ENCODE measurements around the gene DIP2C. TPM values are rescaled to one million over a fixed set of nuclear protein-coding genes. Genes with fewer than 3 reads are reported as not detected.

DIP2C gene
- total RNA-seq, 1 donor = 0.27 TPM

DNA sequence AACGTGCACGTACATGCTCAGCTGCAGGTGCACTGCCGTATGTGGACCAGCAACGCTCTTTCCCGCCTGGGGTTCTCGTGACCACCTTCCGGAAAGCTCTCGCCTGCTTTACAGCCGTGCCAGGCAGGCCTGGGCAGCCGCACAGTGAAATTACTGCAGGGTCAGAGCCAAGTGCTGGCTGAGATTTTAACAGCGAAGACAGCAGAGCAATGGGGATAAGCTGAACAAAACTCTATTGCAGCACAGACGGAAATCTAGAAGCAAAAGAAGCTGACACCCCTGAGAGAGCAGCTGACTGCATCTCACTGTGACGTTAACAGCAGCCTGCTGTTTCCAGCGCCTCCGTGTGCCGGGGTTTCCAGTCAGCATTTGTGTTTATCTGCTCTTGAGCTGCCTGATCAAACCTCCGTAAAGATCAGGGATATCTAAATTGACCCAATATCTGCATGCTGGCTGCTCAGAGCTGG lies 179.0 kb downstream of the DIP2C start:
- DNase-seq (ENCODE audit: low read depth in 2 of 3, low spot score in 2 of 3) = no peak

DNA sequence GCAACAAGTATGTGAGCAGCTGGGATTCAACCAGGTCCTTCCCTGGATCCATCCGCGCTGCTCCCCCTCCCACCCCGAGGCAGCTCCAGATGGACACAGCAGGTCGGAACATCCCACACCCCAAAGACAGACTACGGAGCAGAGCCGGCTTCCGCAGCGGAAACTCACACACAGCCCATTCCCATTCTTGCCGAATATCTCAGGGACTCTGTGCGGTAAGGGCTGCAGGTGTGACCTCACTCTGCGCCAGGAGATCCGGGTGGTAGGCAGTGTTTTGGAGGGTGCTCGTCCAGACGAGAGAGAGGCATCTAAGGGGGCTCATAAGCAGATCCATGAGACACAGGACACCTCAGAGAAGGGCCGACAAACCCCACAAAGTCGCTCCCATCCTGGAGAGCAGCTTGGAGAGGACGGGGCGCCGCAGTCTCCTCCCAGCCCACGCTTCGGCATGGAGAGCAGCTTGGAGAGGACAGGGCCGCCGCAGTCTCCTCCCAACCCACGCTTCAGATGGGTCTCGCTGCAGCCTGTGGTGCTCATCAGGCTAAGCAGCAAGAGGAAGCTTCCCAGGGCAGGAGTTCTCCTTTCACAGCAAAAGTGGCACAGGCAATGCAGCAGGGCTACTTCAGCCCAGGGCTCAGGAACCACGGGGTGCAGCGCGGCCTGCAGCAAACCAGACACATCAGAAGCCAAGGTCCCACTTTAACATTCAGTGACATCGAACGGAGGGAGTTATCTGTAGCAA lies 179.9 kb downstream of the DIP2C start:
- DNase-seq (ENCODE audit: low read depth in 2 of 3, low spot score in 2 of 3) = no peak

DNA sequence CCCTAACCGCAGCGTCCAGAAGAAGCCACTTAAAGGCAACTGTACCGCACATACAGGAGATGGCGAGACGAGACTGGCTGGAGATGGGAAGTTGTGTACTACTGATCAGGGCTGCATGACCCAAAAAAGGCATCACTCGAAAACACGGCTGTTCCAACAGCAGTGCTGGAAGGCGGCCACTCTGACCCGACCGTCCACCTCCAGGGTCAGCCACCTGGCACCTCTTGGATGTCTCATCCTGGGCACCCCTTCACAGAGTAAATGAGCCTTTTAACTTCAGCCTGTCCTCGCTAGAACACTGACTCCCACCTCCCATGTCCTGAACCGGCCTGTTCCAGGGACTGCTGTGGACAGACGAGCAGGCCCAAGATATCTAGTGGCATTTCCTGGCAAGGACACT lies 180.7 kb downstream of the DIP2C start:
- DNase-seq (ENCODE audit: low read depth in 2 of 3, low spot score in 2 of 3) = no peak

DNA sequence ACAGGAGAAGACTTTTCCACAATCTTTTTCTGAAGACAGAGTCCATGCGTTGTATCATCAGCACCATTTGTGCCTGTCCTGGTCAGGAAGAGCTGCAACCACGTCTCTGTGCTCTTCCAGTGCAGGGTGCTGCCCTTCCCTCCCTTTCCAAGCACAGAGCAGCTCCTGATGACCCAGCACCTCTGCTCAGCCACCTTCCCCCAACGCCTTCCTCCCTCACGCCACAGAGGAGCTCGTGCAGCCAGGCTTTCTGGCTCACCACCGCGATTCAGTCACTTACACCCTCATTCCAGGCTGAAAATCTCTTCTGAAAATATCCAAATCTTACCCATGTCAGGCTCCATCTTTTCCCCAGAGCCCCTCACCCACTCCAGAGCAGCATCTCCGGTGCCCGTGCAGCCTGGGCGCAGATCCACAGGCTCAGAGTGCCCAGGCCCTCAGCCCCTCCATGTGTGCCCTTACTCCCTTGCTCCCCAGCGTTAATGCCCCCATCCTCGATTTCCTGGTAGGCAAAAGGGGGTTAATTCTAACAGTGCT lies 181.5 kb downstream of the DIP2C start:
- DNase-seq (ENCODE audit: low read depth in 2 of 3, low spot score in 2 of 3) = no peak

DNA sequence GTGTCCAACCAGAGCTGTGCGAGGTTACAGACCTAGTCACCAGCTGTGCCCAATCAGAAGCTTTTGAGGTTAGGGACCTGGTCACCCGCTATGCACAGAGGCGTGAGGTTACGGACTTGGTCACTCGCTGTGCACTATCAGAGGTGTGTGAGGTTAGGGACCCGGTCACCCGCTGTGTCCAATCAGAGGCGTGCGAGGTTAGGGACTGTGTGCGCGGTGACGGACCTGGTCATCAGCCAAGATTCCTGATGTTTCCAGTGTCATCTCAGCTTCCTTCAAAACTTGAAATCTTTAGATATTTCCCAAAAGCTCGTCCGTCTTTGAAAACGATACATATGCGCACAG lies 182.1 kb downstream of the DIP2C start:
- DNase-seq (ENCODE audit: low read depth in 2 of 3, low spot score in 2 of 3) = no peak

DNA sequence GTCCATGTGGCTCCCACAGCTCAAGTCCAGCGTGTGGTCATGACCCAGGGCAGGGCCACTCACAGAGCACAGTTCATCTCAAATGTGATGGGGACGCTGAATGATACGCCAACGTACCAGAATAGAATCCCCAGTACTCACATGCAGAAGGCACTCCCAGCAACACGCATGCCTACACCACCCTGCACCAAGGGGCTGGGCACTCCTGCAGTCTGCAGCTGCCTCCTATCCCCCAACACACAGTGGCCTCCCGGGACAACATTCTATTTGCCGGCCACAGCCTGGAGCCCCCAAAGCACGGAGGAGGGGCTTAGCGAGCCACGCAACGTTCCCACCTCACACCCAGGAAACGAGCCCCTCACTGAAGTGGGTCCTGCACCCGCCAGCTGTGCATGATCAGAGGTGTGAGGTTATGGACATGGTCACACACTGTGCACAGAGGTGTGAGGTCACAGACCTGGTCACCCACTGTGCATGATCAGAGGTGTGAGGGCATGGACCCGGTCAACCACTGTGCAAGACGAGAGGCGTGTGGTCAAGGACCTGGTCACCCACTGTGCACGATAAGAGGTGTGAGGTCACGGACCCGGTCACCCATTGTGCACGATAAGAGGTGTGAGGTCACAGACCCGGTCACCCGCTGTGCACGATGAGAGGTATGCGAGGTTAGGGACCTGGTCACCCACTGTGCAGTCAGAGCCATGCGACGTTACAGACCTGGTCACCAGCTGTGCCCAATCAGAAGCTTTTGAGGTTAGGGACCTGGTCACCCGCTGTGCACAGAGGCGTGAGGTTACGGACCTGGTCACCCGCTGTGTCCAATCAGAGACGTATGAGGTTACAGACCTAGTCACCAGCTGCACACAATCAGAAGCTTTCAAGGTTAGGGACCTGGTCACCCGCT lies 182.8 kb downstream of the DIP2C start:
- DNase-seq (ENCODE audit: low read depth in 2 of 3, low spot score in 2 of 3) = no peak

DNA sequence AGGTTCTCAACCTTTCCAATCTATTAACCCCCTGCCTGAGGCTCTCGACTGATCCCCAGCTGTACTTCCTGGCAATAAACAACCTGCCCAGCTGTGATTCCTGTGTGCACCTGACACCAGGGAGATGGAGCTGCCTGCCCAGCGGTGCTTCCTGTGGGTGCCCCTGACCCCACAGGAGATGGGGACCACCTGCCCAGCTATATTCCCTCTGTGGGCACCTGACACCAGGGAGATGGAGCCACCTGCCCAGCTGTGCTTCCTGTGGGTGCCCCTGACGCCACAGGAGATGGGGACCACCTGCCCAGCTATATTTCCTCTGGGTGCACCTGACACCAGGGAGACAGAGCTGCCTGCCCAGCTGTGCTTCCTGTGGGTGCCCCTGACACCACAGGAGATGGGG lies 184.0 kb downstream of the DIP2C start:
- no peak for DNase-seq (ENCODE audit: low read depth in 2 of 3, low spot score in 2 of 3)

DNA sequence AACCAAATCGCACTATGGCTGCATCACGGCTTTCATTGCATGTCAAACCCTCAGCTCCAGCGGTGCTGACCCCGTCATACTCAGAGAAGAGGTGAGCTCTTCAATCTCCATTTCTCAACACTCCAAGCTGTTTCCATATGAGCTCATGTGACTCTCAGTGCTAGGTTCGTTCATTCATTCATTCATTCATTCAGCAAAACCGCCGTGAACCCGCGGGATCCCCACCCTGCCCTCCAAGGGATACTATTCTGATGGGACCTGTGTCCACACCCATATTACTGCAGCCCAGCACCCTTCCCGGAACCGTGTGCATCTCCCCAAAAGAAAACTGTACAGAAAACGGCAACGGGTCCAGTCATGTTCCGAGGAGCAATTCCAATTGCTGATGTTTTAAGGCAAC lies 184.7 kb downstream of the DIP2C start:
- DNase-seq (ENCODE audit: low read depth in 2 of 3, low spot score in 2 of 3) = no peak

DNA sequence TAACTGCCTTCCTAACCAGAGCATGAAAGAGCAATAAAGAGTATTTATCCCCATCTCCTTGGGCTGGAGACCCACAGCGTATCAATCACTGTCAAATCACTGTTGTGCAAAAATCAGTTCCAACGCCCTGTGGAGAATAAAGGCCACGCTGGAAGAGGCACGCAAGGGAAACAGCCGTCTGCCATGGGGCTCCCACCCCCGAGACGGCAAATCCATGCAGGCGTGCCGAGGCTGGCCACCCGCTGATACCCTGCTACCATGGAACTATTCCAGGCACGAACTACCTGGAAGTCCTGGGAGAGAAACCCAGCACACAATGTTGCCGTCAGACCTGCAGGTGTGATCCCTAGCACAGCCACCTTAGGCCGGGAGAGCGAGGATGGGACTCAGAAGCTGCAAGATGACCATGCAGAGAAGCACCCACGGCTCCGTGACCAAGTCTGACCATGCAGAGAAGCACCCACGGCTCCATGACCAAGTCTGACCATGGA lies 185.3 kb downstream of the DIP2C start:
- no peak for DNase-seq (ENCODE audit: low read depth in 2 of 3, low spot score in 2 of 3)

DNA sequence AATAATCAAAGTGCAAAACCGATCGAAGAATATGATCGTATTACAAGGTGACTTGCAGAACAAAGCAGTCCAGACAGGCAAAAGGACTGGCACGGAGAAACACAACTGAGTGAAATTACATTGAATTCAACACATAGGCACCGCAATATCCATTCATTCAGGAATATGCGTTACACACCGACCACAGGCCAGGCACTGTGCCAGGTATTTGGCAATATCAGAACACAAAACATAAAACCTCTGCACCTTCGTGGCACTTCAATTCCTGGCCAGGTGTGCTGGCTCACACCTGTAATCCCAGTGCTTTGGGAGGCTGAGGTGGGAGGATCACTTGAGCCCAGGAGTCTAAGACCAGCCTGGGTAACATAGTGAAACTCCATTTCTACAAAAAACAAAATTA lies 187.9 kb downstream of the DIP2C start:
- DNase-seq (ENCODE audit: low read depth in 2 of 3, low spot score in 2 of 3) = no peak

DNA sequence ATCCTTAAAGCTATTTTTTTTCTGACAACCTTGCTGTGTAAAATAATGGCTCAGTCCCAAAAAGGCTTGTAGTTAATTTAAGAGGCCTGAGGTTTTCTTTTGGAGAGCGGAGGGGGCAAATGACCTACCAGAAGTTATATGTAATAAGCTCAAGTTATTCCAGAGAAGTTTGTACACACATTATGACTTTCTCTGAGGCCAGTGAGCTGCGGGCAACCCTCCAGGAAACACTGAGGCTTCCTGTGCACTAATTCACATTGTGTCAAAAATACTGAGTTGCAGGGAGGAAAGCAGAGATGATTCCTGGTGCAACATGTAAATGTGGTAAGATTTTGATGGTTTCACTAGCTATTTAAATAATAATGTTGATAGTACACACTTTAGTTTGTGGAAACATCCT lies 188.6 kb downstream of the DIP2C start:
- DNase-seq (ENCODE audit: low read depth in 2 of 3, low spot score in 2 of 3) = peak in 2 of 3 donors; percentile 24 to 73

DNA sequence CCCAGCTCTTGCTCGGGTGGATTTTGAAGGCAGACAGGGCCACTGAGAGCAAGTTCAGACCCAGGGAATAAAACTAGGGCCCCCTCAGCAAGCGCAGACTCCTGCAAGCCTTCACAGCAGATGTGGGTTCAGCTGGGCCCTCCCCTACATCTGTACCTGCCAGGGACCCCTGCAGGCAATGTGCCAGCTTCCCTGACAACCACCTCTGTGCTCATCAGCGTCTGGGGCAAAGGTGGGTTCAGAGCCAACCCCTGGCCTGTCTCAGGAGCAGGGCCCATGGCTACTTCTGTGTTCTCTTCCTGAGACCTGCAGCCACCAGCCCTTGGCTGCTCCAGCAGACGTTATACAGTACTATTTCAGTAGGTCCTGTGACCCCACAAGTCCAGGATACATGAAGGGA lies 189.5 kb downstream of the DIP2C start:
- DNase-seq (ENCODE audit: low read depth in 2 of 3, low spot score in 2 of 3) = no peak

DNA sequence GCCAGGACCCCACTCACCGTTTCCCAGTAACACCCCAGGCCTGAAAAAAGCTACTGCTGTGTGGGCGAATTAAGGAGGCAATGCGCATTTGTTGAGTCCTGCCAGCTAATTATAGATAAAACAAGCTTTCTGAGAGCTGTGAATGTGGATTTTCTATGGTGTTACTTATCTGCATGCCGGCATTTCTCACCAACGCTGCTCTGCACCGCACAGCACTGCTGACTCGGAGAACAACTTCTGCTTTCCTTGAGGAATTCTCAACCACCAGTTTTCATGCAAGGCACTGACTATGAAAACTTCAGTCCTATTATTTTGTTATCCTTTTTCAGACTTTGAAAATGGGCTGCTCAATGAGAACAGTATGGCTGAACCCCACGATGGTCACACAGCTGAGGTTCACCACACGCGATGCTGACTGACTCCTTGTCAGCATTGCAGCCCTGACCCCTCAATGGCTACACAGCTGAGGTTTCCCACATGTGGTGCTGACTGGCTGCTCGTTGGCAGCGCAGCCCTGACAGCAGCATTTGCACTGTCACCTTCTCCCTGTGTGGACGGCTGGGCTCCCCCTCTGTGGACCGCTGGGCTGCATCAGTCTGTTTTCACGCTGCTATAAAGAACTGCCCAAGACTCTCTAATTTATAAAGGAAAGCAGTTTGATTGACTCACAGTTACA lies 190.6 kb downstream of the DIP2C start:
- peak in 1 of 3 donors; percentile 11 for DNase-seq (ENCODE audit: low read depth in 2 of 3, low spot score in 2 of 3)

DNA sequence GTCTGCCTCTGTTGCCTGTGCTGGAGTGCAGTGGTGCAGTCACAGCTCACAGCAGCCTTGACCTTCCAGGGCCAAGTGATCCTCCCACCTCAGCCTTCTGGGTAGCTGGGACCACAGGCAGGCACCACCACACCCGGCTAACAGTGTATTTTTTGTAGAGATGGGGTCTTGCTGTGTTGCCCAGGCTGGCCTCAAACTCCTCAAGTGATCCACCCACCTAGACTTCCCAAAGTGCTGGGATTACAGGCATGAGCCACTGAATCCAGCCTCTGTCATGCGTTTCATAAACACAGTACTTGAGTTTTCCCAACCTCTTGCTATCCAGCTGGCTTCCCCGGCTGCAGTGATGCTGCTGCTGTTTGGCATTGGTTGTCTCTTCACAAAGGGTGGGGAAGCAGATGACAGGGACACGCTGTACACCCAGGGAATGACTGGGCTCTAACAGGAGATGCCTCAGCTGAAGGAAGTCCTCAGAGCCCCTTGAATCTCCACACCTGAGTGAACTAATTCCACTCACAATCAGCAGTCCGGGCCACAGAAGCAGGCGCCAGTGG lies 191.5 kb downstream of the DIP2C start:
- no peak for DNase-seq (ENCODE audit: low read depth in 2 of 3, low spot score in 2 of 3)

DNA sequence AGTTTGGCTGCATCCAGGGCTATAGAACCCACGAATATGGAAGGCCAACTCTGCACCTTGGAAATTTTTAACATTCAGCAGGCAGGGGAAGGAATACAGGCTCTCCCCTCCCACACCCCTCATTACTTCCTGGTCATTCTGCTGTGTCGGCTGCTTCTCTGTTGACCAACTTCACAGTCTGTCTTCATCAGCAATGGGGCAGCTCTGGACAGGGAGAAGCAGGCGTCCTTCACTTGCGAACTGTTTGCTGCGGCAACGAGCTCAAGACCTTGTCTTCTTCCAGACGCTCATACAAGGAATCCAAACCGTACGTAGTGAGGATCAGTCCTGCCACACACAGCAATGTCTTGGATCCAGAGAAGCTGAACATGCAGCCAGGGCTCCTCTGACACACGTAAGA lies 192.2 kb downstream of the DIP2C start:
- no peak for DNase-seq (ENCODE audit: low read depth in 2 of 3, low spot score in 2 of 3)

DNA sequence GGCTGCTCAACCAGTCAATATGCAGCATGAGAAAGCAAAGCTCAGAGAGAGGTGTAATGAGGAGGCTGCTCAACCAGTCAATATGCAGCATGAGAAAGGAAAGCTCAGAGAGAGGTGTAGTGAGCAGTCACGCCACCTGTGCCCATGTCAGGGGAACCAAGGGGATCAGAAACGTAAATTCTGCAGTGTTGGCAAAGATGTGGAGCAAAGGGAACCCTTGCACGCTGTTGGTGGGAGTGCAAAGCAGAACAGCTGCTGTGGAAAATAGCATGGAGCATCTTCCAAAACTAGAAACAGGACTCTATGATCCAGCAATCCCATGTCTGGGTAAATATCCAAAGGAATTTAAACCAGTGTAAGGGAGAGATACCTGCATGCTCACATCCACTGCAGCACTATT lies 194.9 kb downstream of the DIP2C start:
- DNase-seq (ENCODE audit: low read depth in 2 of 3, low spot score in 2 of 3) = no peak

DNA sequence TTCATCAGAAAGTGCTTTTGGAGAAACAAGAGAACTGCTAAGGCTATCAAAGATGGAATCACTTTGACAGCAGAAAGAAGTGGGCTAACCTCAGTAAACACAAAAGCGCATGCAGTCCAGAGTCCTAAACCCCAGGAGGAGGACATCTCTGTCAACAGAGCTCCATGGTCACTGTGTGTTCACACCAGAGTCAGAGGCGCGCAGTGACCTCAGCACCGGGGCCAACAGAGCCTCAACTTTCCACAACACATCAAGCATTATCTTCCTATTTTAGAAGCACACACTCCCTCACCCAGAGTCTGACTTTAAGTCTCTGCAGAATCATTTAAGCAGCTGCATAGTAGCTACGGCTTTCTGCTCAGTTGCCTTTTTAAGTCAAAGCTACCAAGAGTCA lies 195.3 kb downstream of the DIP2C start:
- DNase-seq (ENCODE audit: low read depth in 2 of 3, low spot score in 2 of 3) = no peak

DNA sequence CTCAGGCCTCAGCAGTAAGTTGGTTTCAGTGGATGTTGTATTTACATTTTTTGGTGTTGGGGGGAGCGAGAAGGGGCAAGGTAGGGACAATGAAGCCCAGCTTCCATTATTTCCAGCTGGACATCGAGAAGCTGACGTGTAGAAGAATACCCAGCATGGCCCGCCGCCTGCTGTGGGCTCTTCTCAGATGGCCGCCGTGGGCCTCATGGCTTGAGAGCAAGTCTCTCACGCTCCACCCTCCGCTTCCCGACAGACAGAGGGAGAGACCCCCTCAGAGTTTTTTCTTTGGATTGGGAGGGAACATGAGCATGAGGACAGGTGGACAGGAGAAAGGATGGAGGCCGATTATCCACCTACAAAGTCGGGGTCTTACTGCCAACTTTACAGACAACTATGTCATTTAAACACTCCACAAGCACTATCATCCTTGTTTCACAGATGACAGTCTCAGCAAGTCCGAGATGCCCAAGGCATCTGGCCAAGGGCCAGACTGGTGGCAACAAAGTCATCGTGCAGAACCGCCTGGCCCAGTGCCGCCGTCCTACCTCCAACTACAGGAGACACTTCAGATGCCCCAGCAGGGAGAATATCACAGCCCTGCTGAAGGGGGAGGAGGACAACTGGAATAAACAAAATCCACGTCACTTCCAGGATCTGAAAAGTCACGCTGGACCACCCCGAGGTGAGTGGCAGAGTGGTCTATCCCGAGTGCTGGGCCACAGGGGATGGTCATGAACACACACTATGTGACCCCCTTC lies 195.9 kb downstream of the DIP2C start:
- DNase-seq (ENCODE audit: low read depth in 2 of 3, low spot score in 2 of 3) = no peak

DNA sequence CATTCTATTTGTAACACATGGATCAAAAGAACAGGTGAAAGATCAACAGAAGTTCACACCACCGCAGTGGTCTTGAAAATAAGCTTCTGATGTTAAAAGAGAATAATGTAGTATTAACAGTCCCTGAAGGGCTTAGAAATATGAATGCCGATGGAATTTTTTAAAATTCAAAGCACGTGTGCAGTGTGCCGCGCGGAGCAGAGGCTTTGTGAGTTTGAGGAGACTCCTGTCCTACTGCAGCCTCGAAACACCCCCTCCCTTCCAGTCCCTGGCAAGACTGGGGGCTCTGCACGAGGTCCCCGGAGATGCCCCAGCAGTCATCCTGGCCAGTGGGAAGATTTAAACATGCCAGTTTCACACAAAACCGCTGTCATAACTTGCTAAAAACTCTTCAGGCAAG lies 196.6 kb downstream of the DIP2C start:
- DNase-seq (ENCODE audit: low read depth in 2 of 3, low spot score in 2 of 3) = no peak

Measured in hematopoietic multipotent progenitor cell (in vitro differentiated cells).